ENCODE results near the gene PSMD13. TPM values are rescaled to one million over a fixed set of nuclear protein-coding genes. Genes with fewer than 3 reads are reported as not detected.
"Not testable (repeated sequence)": the region's sequence is repeated elsewhere in the genome, so short reads cannot be mapped to it uniquely, and the experiment has no call there.

Gene PSMD13
- 70.9 TPM for polyA plus RNA-seq (2013, experiment 1 of 2)
- polyA plus RNA-seq (2013, experiment 2 of 2) = 69.7 TPM

GRCh38 chr11:236774-237767, at the start of gene PSMD13:
Gene PSMD13 (plus strand): TSS chr11:236976. CDS start chr11:237050, 74 bp downstream.
- Histone ChIP-seq H3K4me1 (ENCODE audit: control insufficient read depth in 2 of 2, insufficient read depth in 1 of 2, low read depth in 1 of 2, low read length in 2 of 2) (peaks cover 0 to 4% of the 10 kb centered on the region in 2 donors), H4K91ac (ENCODE audit: low read depth, low read length, poor library complexity) (no peak within 1 kb of the TSS), H3K79me1 (ENCODE audit: low read depth, low read length) (peaks cover 6% of the 10 kb centered on the region), H3K18ac (ENCODE audit: low read length) (peak within 1 kb of the TSS; percentile 96), H3K9ac (ENCODE audit: low read depth, low read length, poor library complexity) (peak within 1 kb of the TSS; percentile 90), H2BK5ac (ENCODE audit: low read length) (peak within 1 kb of the TSS; percentile 94), H3K27me3 (ENCODE audit: control insufficient read depth in 3 of 3, insufficient read depth in 3 of 3, low read depth in 1 of 3, low read length in 3 of 3) (no peaks in the 10 kb centered on the region), H3K14ac (ENCODE audit: low read length) (peak within 1 kb of the TSS; percentile 94), H3K4ac (ENCODE audit: low read length) (no peak within 1 kb of the TSS), H4K8ac (ENCODE audit: low read depth, low read length) (no peak within 1 kb of the TSS), H3K4me2 (ENCODE audit: insufficient read depth, low read length, poor library complexity, severe bottlenecking) (peak within 1 kb of the TSS; percentile 96), H3K23ac (ENCODE audit: low read depth, low read length, poor library complexity) (peak within 1 kb of the TSS; percentile 89), H2BK120ac (ENCODE audit: low read depth, low read length) (no peak within 1 kb of the TSS), H3K9me3 (replicated peaks in 1 of 2; ENCODE audit: control insufficient read depth in 2 of 2, insufficient read depth in 1 of 2, low read depth in 1 of 2, low read length in 2 of 2) (no peaks in the 10 kb centered on the region), H3K36me3 (replicated peaks in 1 of 2; ENCODE audit: control insufficient read depth in 2 of 2, insufficient read depth in 2 of 2, low read length in 2 of 2) (peaks cover 5 to 41% of the 10 kb centered on the region in 2 donors), H3K4me3 (ENCODE audit: low read length in 2 of 2) (peak within 1 kb of the TSS; percentile 97 to 100), H2AFZ (ENCODE audit: low read length) (peak within 1 kb of the TSS; percentile 96), H2AK5ac (ENCODE audit: low read depth, low read length) (peak within 1 kb of the TSS; percentile 38), H2BK12ac (ENCODE audit: low read length) (no peak within 1 kb of the TSS), H3K27ac (replicated peaks; ENCODE audit: low read length) (peak within 1 kb of the TSS; percentile 91), H2BK15ac (ENCODE audit: low read length) (no peak within 1 kb of the TSS)
- no CpG with 5 or more reads among the region's 62 CpGs for WGBS, 2 donors (ENCODE audit: extremely low coverage in 2 of 2, insufficient read length in 2 of 2, insufficient replicate concordance in 1 of 2)
- DNase-seq (ENCODE audit: low spot score) = peak; percentile 81

- H4K8ac ChIP-seq (ENCODE audit: low read depth, low read length); H3K79me1 ChIP-seq (ENCODE audit: low read depth, low read length); H3K4me1 ChIP-seq (ENCODE audit: control insufficient read depth in 2 of 2, insufficient read depth in 1 of 2, low read depth in 1 of 2, low read length in 2 of 2); H3K4ac ChIP-seq (ENCODE audit: low read length); H3K9me3 ChIP-seq (replicated peaks in 1 of 2; ENCODE audit: control insufficient read depth in 2 of 2, insufficient read depth in 1 of 2, low read depth in 1 of 2, low read length in 2 of 2); H3K4me3 ChIP-seq (ENCODE audit: low read length in 2 of 2); H2AK5ac ChIP-seq (ENCODE audit: low read depth, low read length); H4K91ac ChIP-seq (ENCODE audit: low read depth, low read length, poor library complexity); H3K36me3 ChIP-seq (replicated peaks in 1 of 2; ENCODE audit: control insufficient read depth in 2 of 2, insufficient read depth in 2 of 2, low read length in 2 of 2); H3K4me2 ChIP-seq (ENCODE audit: insufficient read depth, low read length, poor library complexity, severe bottlenecking); H3K18ac ChIP-seq (ENCODE audit: low read length); H3K14ac ChIP-seq (ENCODE audit: low read length); H3K23ac ChIP-seq (ENCODE audit: low read depth, low read length, poor library complexity); H2BK15ac ChIP-seq (ENCODE audit: low read length); H3K9ac ChIP-seq (ENCODE audit: low read depth, low read length, poor library complexity); H3K27me3 ChIP-seq (ENCODE audit: control insufficient read depth in 3 of 3, insufficient read depth in 3 of 3, low read depth in 1 of 3, low read length in 3 of 3); H2AFZ ChIP-seq (ENCODE audit: low read length); DNase-seq (ENCODE audit: low spot score); H2BK120ac ChIP-seq (ENCODE audit: low read depth, low read length); H3K27ac ChIP-seq (replicated peaks; ENCODE audit: low read length); H2BK5ac ChIP-seq (ENCODE audit: low read length); H2BK12ac ChIP-seq (ENCODE audit: low read length): not testable (repeated sequence)
- WGBS, 2 donors (ENCODE audit: extremely low coverage in 2 of 2, insufficient read length in 2 of 2, insufficient replicate concordance in 1 of 2) = no CpG with 5 or more reads among the region's 55 CpGs
Measured at GRCh38 chr11:189200-189783, 47.5 kb upstream of the PSMD13 start.

- H3K9me3 ChIP-seq (replicated peaks in 1 of 2; ENCODE audit: control insufficient read depth in 2 of 2, insufficient read depth in 1 of 2, low read depth in 1 of 2, low read length in 2 of 2); H3K18ac ChIP-seq (ENCODE audit: low read length); H2BK120ac ChIP-seq (ENCODE audit: low read depth, low read length); H2BK5ac ChIP-seq (ENCODE audit: low read length); H3K4me2 ChIP-seq (ENCODE audit: insufficient read depth, low read length, poor library complexity, severe bottlenecking); H3K79me1 ChIP-seq (ENCODE audit: low read depth, low read length); H3K9ac ChIP-seq (ENCODE audit: low read depth, low read length, poor library complexity); H2AFZ ChIP-seq (ENCODE audit: low read length); H3K27ac ChIP-seq (replicated peaks; ENCODE audit: low read length); H3K4ac ChIP-seq (ENCODE audit: low read length); DNase-seq (ENCODE audit: low spot score); H4K91ac ChIP-seq (ENCODE audit: low read depth, low read length, poor library complexity); H3K27me3 ChIP-seq (ENCODE audit: control insufficient read depth in 3 of 3, insufficient read depth in 3 of 3, low read depth in 1 of 3, low read length in 3 of 3); H3K23ac ChIP-seq (ENCODE audit: low read depth, low read length, poor library complexity); H3K4me1 ChIP-seq (ENCODE audit: control insufficient read depth in 2 of 2, insufficient read depth in 1 of 2, low read depth in 1 of 2, low read length in 2 of 2); H2BK15ac ChIP-seq (ENCODE audit: low read length); H3K14ac ChIP-seq (ENCODE audit: low read length); H4K8ac ChIP-seq (ENCODE audit: low read depth, low read length); H3K36me3 ChIP-seq (replicated peaks in 1 of 2; ENCODE audit: control insufficient read depth in 2 of 2, insufficient read depth in 2 of 2, low read length in 2 of 2); H3K4me3 ChIP-seq (ENCODE audit: low read length in 2 of 2); H2BK12ac ChIP-seq (ENCODE audit: low read length); H2AK5ac ChIP-seq (ENCODE audit: low read depth, low read length): not testable (repeated sequence)
- no CpG with 5 or more reads among the region's 25 CpGs for WGBS, 2 donors (ENCODE audit: extremely low coverage in 2 of 2, insufficient read length in 2 of 2, insufficient replicate concordance in 1 of 2)
Measured at GRCh38 chr11:189843-190311, 46.9 kb upstream of the PSMD13 start.

GRCh38 chr11:190546-190945, 46.2 kb upstream of the PSMD13 start:
- H3K27ac ChIP-seq (replicated peaks; ENCODE audit: low read length); H3K23ac ChIP-seq (ENCODE audit: low read depth, low read length, poor library complexity); H2BK15ac ChIP-seq (ENCODE audit: low read length); H3K79me1 ChIP-seq (ENCODE audit: low read depth, low read length); H2BK12ac ChIP-seq (ENCODE audit: low read length); H2BK120ac ChIP-seq (ENCODE audit: low read depth, low read length); H3K4me3 ChIP-seq (ENCODE audit: low read length in 2 of 2); H3K14ac ChIP-seq (ENCODE audit: low read length); H4K8ac ChIP-seq (ENCODE audit: low read depth, low read length); H4K91ac ChIP-seq (ENCODE audit: low read depth, low read length, poor library complexity); H2AFZ ChIP-seq (ENCODE audit: low read length); H3K4me1 ChIP-seq (ENCODE audit: control insufficient read depth in 2 of 2, insufficient read depth in 1 of 2, low read depth in 1 of 2, low read length in 2 of 2); H3K36me3 ChIP-seq (replicated peaks in 1 of 2; ENCODE audit: control insufficient read depth in 2 of 2, insufficient read depth in 2 of 2, low read length in 2 of 2); H3K4ac ChIP-seq (ENCODE audit: low read length); H3K18ac ChIP-seq (ENCODE audit: low read length); H2BK5ac ChIP-seq (ENCODE audit: low read length); H3K9me3 ChIP-seq (replicated peaks in 1 of 2; ENCODE audit: control insufficient read depth in 2 of 2, insufficient read depth in 1 of 2, low read depth in 1 of 2, low read length in 2 of 2); H2AK5ac ChIP-seq (ENCODE audit: low read depth, low read length); H3K4me2 ChIP-seq (ENCODE audit: insufficient read depth, low read length, poor library complexity, severe bottlenecking); DNase-seq (ENCODE audit: low spot score); H3K27me3 ChIP-seq (ENCODE audit: control insufficient read depth in 3 of 3, insufficient read depth in 3 of 3, low read depth in 1 of 3, low read length in 3 of 3); H3K9ac ChIP-seq (ENCODE audit: low read depth, low read length, poor library complexity): not testable (repeated sequence)
- WGBS, 2 donors (ENCODE audit: extremely low coverage in 2 of 2, insufficient read length in 2 of 2, insufficient replicate concordance in 1 of 2) = no CpG with 5 or more reads among the region's 5 CpGs
